ENCODE data around the gene CPE. TPM values are rescaled to one million over a fixed set of nuclear protein-coding genes. Genes with fewer than 3 reads are reported as not detected.

CPE gene
- polyA plus RNA-seq, 6 donors from 2014 or later = not detected

DNA sequence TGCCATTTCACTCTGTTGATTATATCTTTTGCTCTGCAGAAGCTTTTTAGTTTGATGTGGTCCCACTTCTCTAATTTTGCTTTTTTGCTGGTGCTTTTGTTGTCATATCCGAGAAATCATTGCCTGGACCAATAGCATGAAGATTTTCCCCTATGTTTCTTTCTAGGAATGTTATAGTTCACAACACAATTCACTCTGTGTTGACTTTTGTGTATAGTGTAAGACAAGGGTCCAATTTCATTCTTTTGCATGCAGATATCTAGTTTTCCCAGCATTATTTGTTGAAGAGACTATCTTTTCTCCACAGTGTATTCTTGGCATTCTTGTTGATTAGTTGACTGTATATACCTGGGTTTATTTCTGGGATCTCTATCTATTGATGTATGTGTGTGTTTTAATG is 8.3 kb upstream of the CPE start:
- ATAC-seq (ENCODE audit: low read depth in 2 of 2) = no peak

DNA sequence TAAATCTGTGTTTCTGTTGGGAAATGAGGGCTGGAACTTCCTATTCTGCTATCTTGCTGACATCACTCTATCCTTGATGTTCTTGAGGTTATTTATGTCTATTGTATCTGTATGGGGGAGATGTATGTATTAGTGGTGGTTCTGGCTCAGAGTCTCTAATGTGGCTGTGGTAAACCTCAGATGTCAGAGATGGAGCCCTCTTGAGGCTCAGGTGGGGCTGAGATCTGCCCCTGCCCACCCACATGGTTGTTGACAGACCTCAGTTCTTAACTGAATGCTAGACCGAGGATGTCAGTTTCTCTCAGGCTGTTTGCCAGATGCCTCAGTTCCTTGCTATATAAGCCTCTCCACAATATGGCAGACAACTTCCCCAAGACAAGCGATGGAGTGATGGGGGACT is 3.3 kb upstream of the CPE start:
- ATAC-seq (ENCODE audit: low read depth in 2 of 2) (no peak), DNase-seq (no peak)
- Mint-ChIP-seq H3K27me3 (peaks cover 41 to 68% (median 51%) of the 10 kb centered on the region in 3 donors), H3K4me1 (peaks cover 4 to 9% (median 6%) of the 10 kb centered on the region in 3 donors), H3K4me3 (no peak overlapping the region), H3K9me3 (peaks cover 4 to 21% (median 9%) of the 10 kb centered on the region in 7 donors), H3K27ac (no peak overlapping the region), H3K36me3 (peaks cover 0 to 22% of the 10 kb centered on the region in 2 donors)

More for the DNA sequence above, 8.3 kb upstream of the CPE start:
- peaks cover 4 to 20% (median 9%) of the 10 kb centered on the region in 7 donors for H3K9me3 Mint-ChIP-seq
- H3K27ac Mint-ChIP-seq = no peak overlapping the region
- peaks cover 0 to 20% of the 10 kb centered on the region in 2 donors for H3K36me3 Mint-ChIP-seq
- H3K27me3 Mint-ChIP-seq = peaks cover 9 to 30% (median 20%) of the 10 kb centered on the region in 3 donors
- no peaks in the 10 kb centered on the region for H3K4me1 Mint-ChIP-seq
- no peak overlapping the region for H3K4me3 Mint-ChIP-seq
- DNase-seq = no peak

DNA sequence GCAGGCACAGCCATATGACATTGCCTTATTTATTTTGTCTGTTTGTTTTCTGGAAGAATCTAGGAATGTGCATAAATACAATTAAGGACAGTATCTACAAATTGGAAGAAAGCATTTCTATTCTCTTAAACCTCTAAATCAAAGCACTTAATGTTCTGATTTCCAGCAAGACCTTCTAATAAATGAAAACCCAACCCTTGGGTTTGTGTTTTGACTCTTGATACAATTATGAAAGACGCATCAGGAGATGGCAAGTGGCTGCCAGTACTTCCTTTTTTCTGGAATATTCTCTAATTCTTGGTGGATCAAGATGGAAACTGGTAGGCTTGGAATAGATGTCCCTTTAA is 437 bp upstream of the CPE start:
- Mint-ChIP-seq H3K27ac (no peak overlapping the region), H3K27me3 (peaks cover 57 to 70% (median 60%) of the 10 kb centered on the region in 3 donors), H3K9me3 (peaks cover 4 to 21% (median 9%) of the 10 kb centered on the region in 7 donors), H3K36me3 (peaks cover 0 to 22% of the 10 kb centered on the region in 2 donors), H3K4me3 (peak overlapping the region; percentile 73 to 89 (median 84)), H3K4me1 (peaks cover 4 to 9% (median 6%) of the 10 kb centered on the region in 3 donors)
- DNase-seq = no peak
- ATAC-seq (ENCODE audit: low read depth in 2 of 2) = no peak

- Mint-ChIP-seq H3K36me3 (peaks cover 0 to 11% of the 10 kb centered on the region in 2 donors), H3K4me3 (peak overlapping the region; percentile 44 to 85 (median 72)), H3K9me3 (peaks cover 2 to 9% (median 3%) of the 10 kb centered on the region in 7 donors), H3K4me1 (peaks cover 4 to 9% (median 6%) of the 10 kb centered on the region in 3 donors), H3K27ac (no peak overlapping the region), H3K27me3 (peaks cover 48 to 64% (median 57%) of the 10 kb centered on the region in 3 donors)
- DNase-seq (no peak), ATAC-seq (ENCODE audit: low read depth in 2 of 2) (no peak)
Measured at GRCh38 chr4:165379678-165380064, 863 bp downstream of the CPE start.

DNA sequence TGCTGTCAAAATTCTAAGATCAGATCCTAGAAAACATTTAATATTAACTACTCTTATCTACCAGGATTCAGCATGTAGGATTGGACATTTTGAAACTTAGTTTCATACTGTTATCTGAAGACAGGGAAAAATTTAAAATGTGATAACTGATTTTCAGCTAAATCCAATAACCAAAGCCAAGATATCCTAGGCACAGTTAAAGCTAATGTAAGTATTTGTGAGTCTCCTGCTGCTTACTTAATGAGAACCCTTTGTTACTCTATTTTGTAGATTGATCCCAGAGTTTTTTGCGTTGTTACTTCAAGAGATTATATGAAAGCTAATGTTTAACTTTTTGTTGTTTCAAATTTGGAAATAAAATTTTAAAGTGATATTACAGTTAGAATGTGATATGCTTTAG is 2.0 kb downstream of the CPE start:
- Mint-ChIP-seq H3K4me3 (no peak overlapping the region), H3K4me1 (peaks cover 4 to 9% (median 6%) of the 10 kb centered on the region in 3 donors), H3K27me3 (peaks cover 37 to 57% (median 56%) of the 10 kb centered on the region in 3 donors), H3K36me3 (no peaks in the 10 kb centered on the region), H3K27ac (no peak overlapping the region), H3K9me3 (no peaks in the 10 kb centered on the region)
- ATAC-seq (ENCODE audit: low read depth in 2 of 2) = no peak
- no peak for DNase-seq

GRCh38 chr4:165381821-165382373 is 3.1 kb downstream of the CPE start:
- peaks cover 36 to 55% (median 50%) of the 10 kb centered on the region in 3 donors for H3K27me3 Mint-ChIP-seq
- no peak overlapping the region for H3K4me3 Mint-ChIP-seq
- DNase-seq = no peak
- H3K36me3 Mint-ChIP-seq = no peaks in the 10 kb centered on the region
- H3K27ac Mint-ChIP-seq = no peak overlapping the region
- peaks cover 4 to 9% (median 6%) of the 10 kb centered on the region in 3 donors for H3K4me1 Mint-ChIP-seq
- no peaks in the 10 kb centered on the region for H3K9me3 Mint-ChIP-seq
- ATAC-seq (ENCODE audit: low read depth in 2 of 2) = no peak

- no peak for ATAC-seq (ENCODE audit: low read depth in 2 of 2)
- DNase-seq = no peak
- H3K4me3 Mint-ChIP-seq = no peak overlapping the region
- H3K27ac Mint-ChIP-seq = no peak overlapping the region
- no peaks in the 10 kb centered on the region for H3K9me3 Mint-ChIP-seq
- H3K27me3 Mint-ChIP-seq = peaks cover 40 to 57% (median 49%) of the 10 kb centered on the region in 3 donors
- no peaks in the 10 kb centered on the region for H3K36me3 Mint-ChIP-seq
- H3K4me1 Mint-ChIP-seq = peaks cover 4 to 9% (median 6%) of the 10 kb centered on the region in 3 donors
Measured at GRCh38 chr4:165382640-165383039, 3.8 kb downstream of the CPE start.

DNA sequence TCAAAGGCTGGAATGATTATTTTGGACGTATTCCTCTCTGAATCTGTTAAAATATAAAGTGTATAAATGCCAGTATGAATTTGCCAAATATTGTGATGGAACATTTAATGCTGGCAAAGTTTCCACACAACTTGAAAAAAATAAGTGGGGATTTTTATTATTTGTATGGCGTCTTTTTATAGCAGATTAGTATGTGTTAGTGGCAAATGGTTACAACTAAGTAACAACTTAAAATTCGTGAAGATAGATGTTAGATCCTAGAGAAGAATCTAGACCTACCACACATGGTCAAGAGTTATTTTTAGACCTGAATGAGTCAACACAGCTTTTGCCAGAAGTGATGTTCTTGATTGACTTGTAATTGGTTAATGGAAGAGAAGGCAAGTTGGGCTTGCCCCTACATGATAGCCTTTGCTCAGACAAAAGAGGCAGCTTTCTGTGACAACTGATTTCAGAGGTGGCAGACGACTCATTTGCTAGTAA is 4.8 kb downstream of the CPE start:
- Mint-ChIP-seq H3K4me3 (no peak overlapping the region), H3K27ac (no peak overlapping the region), H3K4me1 (peaks cover 3 to 4% (median 4%) of the 10 kb centered on the region in 3 donors), H3K27me3 (peaks cover 41 to 55% (median 49%) of the 10 kb centered on the region in 3 donors), H3K9me3 (no peaks in the 10 kb centered on the region), H3K36me3 (no peaks in the 10 kb centered on the region)
- no peak for DNase-seq
- ATAC-seq (ENCODE audit: low read depth in 2 of 2) = no peak

DNA sequence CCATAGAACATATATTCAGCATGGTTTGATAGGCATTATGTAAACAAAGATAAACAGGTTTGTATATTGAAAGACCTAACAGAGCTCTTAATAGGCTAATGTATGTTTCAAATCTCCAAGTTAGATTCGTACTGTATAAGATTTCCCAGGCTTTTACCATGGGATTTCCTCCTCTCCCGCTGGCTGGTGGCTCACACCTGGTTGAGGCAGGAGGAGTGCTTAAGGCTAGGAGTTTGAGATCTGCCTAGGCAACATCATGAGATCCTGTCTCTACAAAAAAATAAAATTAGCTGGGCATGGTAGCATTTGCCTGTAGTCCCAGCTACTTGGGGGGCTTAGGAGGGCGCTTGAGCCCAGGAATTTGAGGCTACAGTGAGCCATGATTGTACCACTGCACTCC is 5.4 kb downstream of the CPE start:
- Mint-ChIP-seq H3K27me3 (peaks cover 37 to 53% (median 46%) of the 10 kb centered on the region in 3 donors), H3K27ac (no peak overlapping the region), H3K36me3 (no peaks in the 10 kb centered on the region), H3K4me3 (no peak overlapping the region), H3K4me1 (peaks cover 0 to 1% (median 0%) of the 10 kb centered on the region in 3 donors), H3K9me3 (no peaks in the 10 kb centered on the region)
- DNase-seq (no peak), ATAC-seq (ENCODE audit: low read depth in 2 of 2) (no peak)

DNA sequence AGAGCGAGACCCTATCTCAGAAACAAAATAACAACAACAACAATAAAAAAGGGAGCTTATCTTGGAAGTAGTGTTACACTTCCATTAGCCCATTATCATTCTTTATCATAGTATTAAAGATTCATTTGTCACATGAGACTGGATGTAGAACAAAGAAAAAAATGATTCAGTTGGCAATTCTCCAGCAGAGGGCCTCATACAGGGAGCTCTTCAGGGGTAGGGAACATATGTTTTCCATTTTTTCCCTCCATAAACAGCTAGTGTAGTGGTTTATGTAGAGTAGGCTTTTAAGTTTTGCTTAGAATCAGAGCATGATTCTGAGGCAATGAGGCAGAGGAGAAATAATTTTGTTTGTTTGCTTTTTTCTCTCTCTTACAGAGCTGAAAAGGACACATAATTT is 5.8 kb downstream of the CPE start:
- peaks cover 0 to under 1% (median 0%) of the 10 kb centered on the region in 3 donors for H3K4me1 Mint-ChIP-seq
- H3K4me3 Mint-ChIP-seq = no peak overlapping the region
- no peak for DNase-seq
- no peaks in the 10 kb centered on the region for H3K36me3 Mint-ChIP-seq
- H3K27ac Mint-ChIP-seq = no peak overlapping the region
- ATAC-seq (ENCODE audit: low read depth in 2 of 2) = no peak
- H3K9me3 Mint-ChIP-seq = no peaks in the 10 kb centered on the region
- H3K27me3 Mint-ChIP-seq = peaks cover 37 to 53% (median 44%) of the 10 kb centered on the region in 3 donors

GRCh38 chr4:165385126-165385525 is 6.3 kb downstream of the CPE start:
- Mint-ChIP-seq H3K4me1 (no peaks in the 10 kb centered on the region), H3K27ac (no peak overlapping the region), H3K9me3 (no peaks in the 10 kb centered on the region), H3K4me3 (no peak overlapping the region), H3K36me3 (no peaks in the 10 kb centered on the region), H3K27me3 (peaks cover 38 to 53% (median 43%) of the 10 kb centered on the region in 3 donors)
- DNase-seq (no peak), ATAC-seq (ENCODE audit: low read depth in 2 of 2) (no peak)

DNA sequence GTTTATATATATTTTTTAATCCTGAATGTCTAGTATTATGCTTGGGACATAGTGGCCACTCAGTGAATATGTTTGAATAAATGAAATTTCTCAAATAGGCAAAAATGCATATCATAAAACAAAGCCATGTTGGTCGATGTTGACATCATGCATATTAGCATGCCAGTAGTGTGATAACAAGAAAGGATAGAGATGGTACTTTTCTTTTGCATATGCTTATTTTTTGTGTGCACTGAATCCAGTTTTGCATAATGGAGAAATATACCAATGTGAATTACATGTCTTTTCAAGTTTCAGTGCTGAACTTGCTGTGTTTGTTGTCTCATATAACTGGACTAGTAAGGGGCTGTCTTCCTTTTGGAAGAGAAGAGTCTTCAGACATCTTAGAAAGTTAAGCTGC is 7.5 kb downstream of the CPE start:
- Mint-ChIP-seq H3K27me3 (peaks cover 46 to 51% (median 49%) of the 10 kb centered on the region in 3 donors), H3K9me3 (no peaks in the 10 kb centered on the region), H3K4me3 (no peak overlapping the region), H3K4me1 (no peaks in the 10 kb centered on the region), H3K36me3 (no peaks in the 10 kb centered on the region), H3K27ac (no peak overlapping the region)
- no peak for ATAC-seq (ENCODE audit: low read depth in 2 of 2)
- DNase-seq = no peak

- Mint-ChIP-seq H3K9me3 (no peaks in the 10 kb centered on the region), H3K36me3 (no peaks in the 10 kb centered on the region), H3K4me1 (peaks cover 0 to 1% (median 0%) of the 10 kb centered on the region in 3 donors), H3K27me3 (peaks cover 38 to 46% (median 41%) of the 10 kb centered on the region in 3 donors), H3K27ac (no peak overlapping the region), H3K4me3 (no peak overlapping the region)
- no peak for ATAC-seq (ENCODE audit: low read depth in 2 of 2)
- DNase-seq = no peak
Measured at GRCh38 chr4:165388756-165389155, 9.9 kb downstream of the CPE start.

DNA sequence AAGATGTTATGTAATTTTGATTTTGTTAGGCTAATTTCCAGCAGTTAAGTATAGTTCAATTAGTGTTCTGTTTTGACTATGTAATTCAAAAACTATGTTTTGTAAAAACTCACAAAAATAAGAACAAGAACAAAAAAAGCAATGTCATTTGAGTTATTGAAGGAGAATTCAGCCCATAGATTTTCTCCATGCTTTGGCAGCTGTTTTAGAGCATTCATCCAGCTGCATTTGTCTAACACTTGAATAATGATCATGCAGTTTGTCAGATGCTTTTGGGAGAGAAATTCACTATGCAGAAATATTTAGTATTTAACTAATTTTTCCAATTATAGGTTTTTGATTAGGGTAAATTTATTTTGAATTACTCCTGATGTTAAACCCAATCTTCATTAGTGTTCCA is 14.2 kb downstream of the CPE start:
- no peak for DNase-seq
- H3K9me3 Mint-ChIP-seq = no peaks in the 10 kb centered on the region
- no peak for ATAC-seq (ENCODE audit: low read depth in 2 of 2)
- peaks cover 0 to 4% (median 0%) of the 10 kb centered on the region in 3 donors for H3K4me1 Mint-ChIP-seq
- H3K27me3 Mint-ChIP-seq = peaks cover 24 to 36% (median 30%) of the 10 kb centered on the region in 3 donors
- H3K4me3 Mint-ChIP-seq = no peak overlapping the region
- no peaks in the 10 kb centered on the region for H3K36me3 Mint-ChIP-seq
- no peak overlapping the region for H3K27ac Mint-ChIP-seq
